Activated CD8-positive, alpha-beta memory T cell treated with anti-CD3 and anti-CD28 coated beads for 36 hours (primary cell): ENCODE results near the gene GSG1L2. TPM values are rescaled to one million over a fixed set of nuclear protein-coding genes. Genes with fewer than 3 reads are reported as not detected.

ENCODE experiments used
- CTCF ChIA-PET: fragments of 350-600 bp; sonication (Branson Sonifier 250); formaldehyde crosslinking; loops from one replicate; lab custom pipeline; 2021; ENCODE audit warnings: antibody characterized with exemption; lab: Charles Lee
- POLR2A ChIA-PET: fragments of 350-600 bp; sonication (Branson Sonifier 250); formaldehyde crosslinking; loops from one replicate; lab custom pipeline; 2021; ENCODE audit warnings: antibody characterized with exemption; lab: Charles Lee
- total RNA-seq, 2 experiments: library from RNA; stranded (reverse); gene quantifications; one replicate each; pipeline ENCODE4 v1.2.3, GENCODE V29; 2021

GSG1L2 gene
- not detected for total RNA-seq

- POLR2A ChIA-PET = no interaction called here
Measured at GRCh38 chr17:9821921-9822320, at the start of gene GSG1L2. Gene GSG1L2 (minus strand): TSS chr17:9822079. CDS start chr17:9822071, 8 bp downstream.

GRCh38 chr17:9868552-9868951 is 46.7 kb upstream of the GSG1L2 start:
- ChIA-PET CTCF (no interaction called here), POLR2A (no interaction called here)

More at GRCh38 chr17:9821921-9822320, at the start of gene GSG1L2:
- CTCF ChIA-PET = no interaction called here

DNA sequence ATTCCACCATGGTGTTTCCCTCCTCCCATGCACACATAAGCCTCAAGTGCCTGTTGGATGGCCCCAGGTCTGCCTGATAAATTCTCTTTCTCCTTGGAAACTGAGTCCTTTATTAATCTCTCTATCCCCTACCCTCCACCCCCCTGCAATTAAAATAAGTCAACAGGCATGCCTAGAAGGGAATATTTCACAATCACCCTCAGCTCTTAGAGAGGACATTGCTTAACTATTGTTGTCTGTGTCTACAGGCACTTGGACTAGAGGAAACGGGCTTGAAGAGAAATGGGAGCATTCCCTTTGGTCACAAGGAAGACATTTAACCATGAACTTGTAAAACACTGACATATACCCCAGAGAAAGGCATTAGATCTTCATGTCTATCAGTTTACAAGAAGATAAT is 43.7 kb upstream of the GSG1L2 start:
- ChIA-PET CTCF (no interaction called here), POLR2A (no interaction called here)

GRCh38 chr17:9862949-9863348 is 41.1 kb upstream of the GSG1L2 start:
- ChIA-PET POLR2A (no interaction called here), CTCF (no interaction called here)

DNA sequence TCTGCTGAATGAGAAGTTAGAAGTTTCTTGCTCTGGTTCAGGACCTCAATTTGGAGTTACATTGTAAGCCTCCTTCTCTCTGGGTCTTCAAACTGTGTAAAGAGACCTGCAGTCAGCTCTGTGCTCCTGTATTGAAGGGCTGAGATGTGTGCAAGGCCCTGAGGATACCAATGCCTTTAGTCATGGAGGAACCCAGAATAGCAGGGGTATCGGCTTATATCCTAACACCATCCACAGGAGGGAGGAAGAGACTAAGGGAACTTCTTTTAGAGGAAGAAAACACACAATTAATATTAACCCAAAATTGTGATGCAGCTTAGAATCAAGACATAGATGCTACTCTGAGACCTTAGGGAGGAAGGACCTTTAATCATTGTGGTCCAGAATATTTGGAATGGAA is 40.3 kb upstream of the GSG1L2 start:
- POLR2A ChIA-PET = no interaction called here
- CTCF ChIA-PET = no interaction called here

GRCh38 chr17:9860851-9861250 is 39.0 kb upstream of the GSG1L2 start:
- CTCF ChIA-PET = no interaction called here
- POLR2A ChIA-PET = no interaction called here

DNA sequence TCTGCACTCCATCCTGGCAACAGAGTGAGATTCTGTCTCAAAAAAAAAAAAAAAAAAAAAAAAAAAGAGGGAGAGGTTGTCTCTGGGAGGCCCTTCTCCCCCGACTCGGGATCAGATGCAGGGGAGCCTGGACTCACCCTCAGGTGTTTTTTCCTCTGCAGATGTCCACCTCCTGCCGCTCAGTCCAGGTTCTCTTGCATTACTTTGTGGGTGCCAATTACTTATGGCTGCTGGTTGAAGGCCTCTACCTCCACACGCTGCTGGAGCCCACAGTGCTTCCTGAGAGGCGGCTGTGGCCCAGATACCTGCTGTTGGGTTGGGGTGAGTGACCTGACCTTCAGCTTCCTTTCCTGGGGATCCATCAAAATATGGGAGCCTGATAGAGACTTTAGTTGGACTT is 37.9 kb upstream of the GSG1L2 start:
- CTCF ChIA-PET = no interaction called here
- POLR2A ChIA-PET = no interaction called here

DNA sequence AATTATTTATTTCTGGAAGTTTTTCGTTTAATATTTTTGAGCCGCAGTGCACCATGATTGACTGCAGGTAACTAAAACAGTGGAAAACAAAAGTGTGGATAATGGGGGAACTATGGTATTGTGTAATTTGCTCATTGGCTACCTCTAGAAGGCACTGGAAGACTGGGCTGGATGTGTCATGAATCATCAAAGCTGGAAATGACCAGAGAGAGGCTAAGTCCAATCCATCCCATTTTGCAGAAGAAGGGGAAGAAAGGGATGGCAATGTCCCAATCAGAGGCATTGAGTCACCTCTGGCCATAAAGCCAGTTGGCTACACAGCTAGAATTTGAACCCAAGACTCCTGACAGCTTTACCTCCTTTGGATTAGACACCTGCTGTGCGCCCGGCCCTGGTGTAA is 33.2 kb upstream of the GSG1L2 start:
- CTCF ChIA-PET = no interaction called here
- POLR2A ChIA-PET = no interaction called here

DNA sequence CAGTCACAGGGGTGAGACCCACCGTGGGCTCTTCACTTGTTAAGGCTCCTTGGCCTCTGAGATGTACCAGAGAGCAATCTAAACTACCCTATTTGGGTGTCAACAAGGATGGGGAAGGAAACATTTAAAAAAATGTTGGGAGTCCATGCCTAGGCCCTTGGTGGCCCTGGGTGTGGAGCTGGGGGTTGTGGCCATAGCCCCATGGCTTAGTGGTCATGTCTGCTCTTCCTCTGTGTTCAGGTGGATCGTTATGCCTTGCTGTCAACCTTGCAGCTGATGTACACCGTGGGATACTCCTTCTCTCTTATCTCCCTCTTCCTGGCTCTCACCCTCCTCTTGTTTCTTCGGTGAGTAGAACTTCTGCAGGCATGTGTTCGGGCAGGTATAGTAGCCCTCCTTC is 32.4 kb upstream of the GSG1L2 start:
- POLR2A ChIA-PET = no interaction called here
- CTCF ChIA-PET = no interaction called here

GRCh38 chr17:9850151-9850550 is 28.3 kb upstream of the GSG1L2 start:
- POLR2A ChIA-PET = no interaction called here
- CTCF ChIA-PET = no interaction called here

- ChIA-PET POLR2A (no interaction called here), CTCF (no interaction called here)
Measured at GRCh38 chr17:9845306-9845705, 23.4 kb upstream of the GSG1L2 start.

GRCh38 chr17:9844153-9844552 is 22.3 kb upstream of the GSG1L2 start:
- POLR2A ChIA-PET = no interaction called here
- CTCF ChIA-PET = no interaction called here

GRCh38 chr17:9843152-9844010 is 21.5 kb upstream of the GSG1L2 start:
- POLR2A ChIA-PET = no interaction called here
- CTCF ChIA-PET = no interaction called here

DNA sequence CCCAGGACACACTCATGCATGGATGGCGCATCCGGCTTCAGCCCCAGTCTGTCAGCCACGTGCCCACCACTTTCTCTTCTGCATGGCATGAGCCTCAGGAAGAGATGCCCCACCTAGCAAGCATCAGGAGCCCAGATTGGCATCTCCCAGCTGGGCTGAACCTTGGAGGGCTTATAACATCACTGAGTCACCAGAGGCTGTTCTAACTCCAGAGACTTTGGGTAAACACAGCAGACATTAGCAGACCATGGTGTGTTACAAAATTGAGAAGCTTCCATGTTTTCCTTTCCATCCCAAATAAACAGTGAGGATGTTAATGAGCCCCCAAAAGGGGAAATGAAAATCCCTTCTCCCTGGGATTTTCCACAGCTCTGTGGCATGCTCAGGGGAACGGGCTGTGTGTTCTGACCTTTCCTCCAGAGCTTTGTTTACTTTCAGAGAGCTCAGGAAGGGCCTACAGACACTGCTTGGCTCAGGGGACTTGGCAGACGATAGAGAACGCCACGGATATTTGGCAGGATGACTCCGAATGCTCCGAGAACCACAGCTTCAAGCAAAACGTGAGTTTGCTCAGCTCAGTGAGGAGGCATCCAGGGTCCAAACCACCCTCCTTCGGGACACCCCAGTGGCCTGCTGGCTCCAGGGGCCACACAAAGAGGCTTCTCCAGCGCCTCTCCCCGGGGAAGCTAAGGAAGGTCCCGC is 20.3 kb upstream of the GSG1L2 start:
- CTCF ChIA-PET = no interaction called here
- POLR2A ChIA-PET = no interaction called here

- POLR2A ChIA-PET = no interaction called here
- CTCF ChIA-PET = no interaction called here
Measured at GRCh38 chr17:9839433-9839832, 17.6 kb upstream of the GSG1L2 start.

DNA sequence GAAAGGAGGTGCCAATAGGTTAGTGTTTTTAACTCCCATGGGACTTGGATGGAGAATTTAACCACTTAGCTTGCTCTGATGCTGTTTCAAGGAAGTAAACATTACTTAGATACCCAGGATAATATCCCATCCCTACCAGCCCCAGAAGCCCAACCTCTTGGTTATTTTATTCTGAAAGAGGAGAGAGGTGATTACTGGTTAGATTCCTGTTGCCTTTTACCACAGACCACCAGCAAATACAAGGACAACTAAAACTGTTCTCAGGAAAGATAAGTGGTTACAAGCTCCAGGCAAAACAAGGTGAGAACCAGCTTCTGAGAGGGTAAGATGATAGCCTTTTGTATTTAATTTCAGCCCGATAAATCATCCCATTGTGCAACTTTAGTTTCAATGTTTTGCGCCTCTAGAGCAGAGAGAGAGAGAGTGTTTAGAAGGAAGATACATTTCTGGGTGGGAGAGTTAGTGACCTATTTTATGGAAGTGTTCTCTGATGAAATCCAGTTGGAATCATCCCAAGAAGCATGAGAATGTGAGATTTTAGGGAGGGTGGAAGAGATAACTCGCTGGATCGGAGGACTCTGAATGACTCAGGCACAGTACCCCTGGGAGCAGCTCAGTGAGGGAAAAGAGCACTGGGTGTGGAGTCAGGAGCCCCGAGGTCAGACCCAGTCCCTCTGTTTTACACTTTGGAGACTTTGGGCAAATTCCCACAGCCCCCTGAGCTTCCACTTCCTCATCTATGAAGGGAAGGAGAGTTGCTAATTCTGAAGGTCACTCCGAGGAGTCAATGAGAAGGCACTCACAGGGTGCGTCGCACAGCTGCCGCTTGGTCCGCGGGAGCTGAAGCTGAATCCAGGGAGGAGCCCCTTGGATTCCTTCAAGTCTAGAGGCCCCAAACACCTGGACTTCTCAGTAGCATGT is 15.9 kb upstream of the GSG1L2 start:
- CTCF ChIA-PET = no interaction called here
- POLR2A ChIA-PET = interaction anchor here (0.6 kb wide), 1 partner anchor 19 kb away, joined by 3 read pairs; no protein-coding TSS in a partner anchor

- CTCF ChIA-PET = no interaction called here
Measured at GRCh38 chr17:9833922-9834321, 12.0 kb upstream of the GSG1L2 start.

DNA sequence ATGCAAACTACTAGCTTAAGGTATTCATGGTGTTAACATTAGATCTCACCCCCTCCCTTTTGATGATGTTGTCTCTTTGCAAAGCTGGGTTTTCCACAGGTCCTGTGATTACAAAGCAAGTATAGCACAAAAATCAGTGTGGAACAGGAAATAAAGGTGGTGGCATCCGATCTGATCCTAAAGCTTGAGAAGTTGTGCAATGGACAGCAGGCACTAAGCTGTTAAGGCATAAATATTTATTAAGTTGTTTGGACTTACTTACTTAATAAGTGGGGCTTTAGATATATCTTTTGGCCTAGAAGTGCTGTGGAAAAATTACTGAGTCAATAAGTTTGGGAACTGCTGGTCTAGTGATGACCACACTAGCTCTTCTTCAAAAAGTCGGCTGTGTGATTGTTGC is 8.8 kb upstream of the GSG1L2 start:
- POLR2A ChIA-PET = no interaction called here
- CTCF ChIA-PET = no interaction called here

More at GRCh38 chr17:9833922-9834321, 12.0 kb upstream of the GSG1L2 start:
- POLR2A ChIA-PET = no interaction called here

DNA sequence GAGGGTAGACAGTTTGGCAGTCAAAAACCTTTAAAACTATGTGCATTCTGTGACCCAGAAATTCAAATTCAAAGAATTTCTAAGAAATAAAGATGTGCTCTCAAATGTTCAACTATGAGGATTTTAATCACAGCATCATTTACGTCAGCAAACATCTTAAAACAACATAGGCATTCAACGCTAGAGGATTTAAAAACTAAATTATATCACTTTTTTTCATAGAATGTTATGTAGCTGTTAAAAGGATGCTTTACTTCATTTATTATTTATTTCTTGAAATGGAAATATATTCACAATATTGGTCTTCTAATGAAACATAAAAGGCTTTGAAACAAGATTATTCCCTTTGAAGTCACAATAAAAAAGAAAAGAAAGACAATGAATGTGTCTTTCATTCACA is 7.5 kb upstream of the GSG1L2 start:
- ChIA-PET POLR2A (no interaction called here), CTCF (no interaction called here)
